K562 (cell line): ENCODE measurements around the gene PLAAT5. TPM values are rescaled to one million over a fixed set of nuclear protein-coding genes. Genes with fewer than 3 reads are reported as not detected.

Experiments
- ATAC-seq: fragments of 200-7000 bp; cut with Tn5 transposase; 3 replicates; pipeline ENCODE4 v1.9.1; 2020; ENCODE audit warnings: moderate library complexity
- BruUV-seq: library from RNA; stranded (reverse); fragments of 400-500 nt; replicated peaks from 2 replicates; lab custom pipeline; 2021; lab: Mats Ljungman, UMichigan
- CTCF ChIA-PET: fragments of 300-600 bp; formaldehyde crosslinking; extraction: SDS; loops from one replicate; lab custom pipeline; 2021; ENCODE audit warnings: low intra/inter-chr PET ratio; lab: Yijun Ruan, JAX
- POLR2A ChIA-PET: fragments of 300-600, 350-650 bp; sonication (Branson Sonifier 250); formaldehyde crosslinking; extraction: SDS; loops from one replicate; lab custom pipeline; 2021; ENCODE audit warnings: antibody characterized with exemption, inconsistent platforms; lab: Yijun Ruan, JAX
- DNase-seq, 4 experiments: peaks; one replicate each; pipeline versions ENCODE4 v3.0.0 to v3.0.0-alpha.2; 2011 to 2018; ENCODE audit warnings: low spot score in 3 of 4, mixed read lengths in 3 of 4; ENCODE audit errors: extremely low read depth in 1 of 4
- FAIRE-seq: peaks from 2 replicates; lab custom pipeline; 2011; peaks lifted over from hg19 to GRCh38; lab: Jason Lieb, UNC
- H2AFZ ChIP-seq: 2 replicates; pipeline ENCODE4 v1.6.0; 2011; ENCODE audit warnings: low read depth, low read length, control low read depth, inconsistent platforms
- H3K27ac ChIP-seq: fragments of 200-600 bp; 3 replicates; pipeline ENCODE4 v1.8.0; 2011; ENCODE audit warnings: low read depth, mild to moderate bottlenecking, control low read depth, inconsistent platforms, low read length, moderate library complexity, mixed read lengths; ENCODE audit errors: extremely low read depth
- H3K27me3 ChIP-seq, 2 experiments: fragments of 300-600 bp in 1 of 2; 2 replicates in 1 of 2; 3 replicates in 1 of 2; pipeline versions ENCODE4 v1.6.0 to v1.8.0; 2011; ENCODE audit warnings: inconsistent platforms in 2 of 2, low read length in 2 of 2, mild to moderate bottlenecking in 1 of 2, mixed read lengths in 1 of 2, moderate library complexity in 1 of 2; ENCODE audit not compliant: control insufficient read depth in 2 of 2, insufficient read depth in 2 of 2
- H3K36me3 ChIP-seq: fragments of 300-600 bp; 3 replicates; pipeline ENCODE4 v1.8.0; 2011; ENCODE audit warnings: mild to moderate bottlenecking, low read length, inconsistent platforms; ENCODE audit not compliant: control insufficient read depth, insufficient read depth
- H3K4me1 ChIP-seq, 2 experiments: fragments of 200-600 bp in 1 of 2; replicated peaks in 1 of 2; 2 replicates in 1 of 2; 3 replicates in 1 of 2; pipeline versions ENCODE4 v1.5.1 to v1.8.0; 2011; ENCODE audit warnings: inconsistent platforms in 2 of 2, low read length in 2 of 2, mild to moderate bottlenecking in 1 of 2, mixed read lengths in 1 of 2, moderate library complexity in 1 of 2; ENCODE audit not compliant: control insufficient read depth in 2 of 2, insufficient read depth in 2 of 2
- H3K4me2 ChIP-seq: 2 replicates; pipeline ENCODE4 v1.6.1; 2011; ENCODE audit warnings: low read length, control low read depth, inconsistent platforms, mixed read lengths; ENCODE audit not compliant: insufficient read depth
- H3K4me3 ChIP-seq: fragments of 200-600 bp; sonication (generic), shearing (Covaris generic); 2 replicates; pipeline ENCODE4 v1.5.1; 2016; ENCODE audit warnings: control low read depth, inconsistent platforms
- H3K79me2 ChIP-seq: fragments of 200-600 bp; 3 replicates; pipeline ENCODE4 v1.8.0; 2011; ENCODE audit warnings: low read length, inconsistent platforms; ENCODE audit not compliant: control insufficient read depth, insufficient read depth
- H3K9ac ChIP-seq, 2 experiments: 2 replicates each; pipeline versions ENCODE4 v1.6.0 to v1.6.1; 2011; ENCODE audit warnings: low read depth in 2 of 2, low read length in 2 of 2, control low read depth in 1 of 2, inconsistent platforms in 1 of 2, mild to moderate bottlenecking in 1 of 2, mixed read lengths in 1 of 2; ENCODE audit not compliant: insufficient read depth in 1 of 2
- H3K9me1 ChIP-seq: one replicate; pipeline ENCODE4 v1.6.0; 2011; ENCODE audit warnings: inconsistent platforms, mild to moderate bottlenecking, low read length, moderate library complexity; ENCODE audit not compliant: control insufficient read depth, insufficient read depth
- H3K9me3 ChIP-seq: replicated peaks from 2 replicates; pipeline ENCODE4 v1.5.1; 2011; ENCODE audit warnings: low read depth, low read length, inconsistent platforms; ENCODE audit not compliant: control insufficient read depth, insufficient read depth
- H4K20me1 ChIP-seq: replicated peaks from 2 replicates; pipeline ENCODE4 v1.6.1; 2011; ENCODE audit warnings: low read length, inconsistent platforms, mixed read lengths; ENCODE audit not compliant: control insufficient read depth, insufficient read depth
- CBFB ChIP-seq: sonication (generic); formaldehyde crosslinking; IDR thresholded peaks from 2 replicates; pipeline ENCODE4 v1.4.0; 2020; ENCODE audit warnings: mild to moderate bottlenecking, missing genetic modification reagents
- ELF2 ChIP-seq: fragments of 250-450 bp; sonication (Bioruptor Pico); IDR thresholded peaks from 2 replicates; pipeline ENCODE4 v1.5.0; 2021; ENCODE audit warnings: mild to moderate bottlenecking
- ILK ChIP-seq: fragments of 450-650 bp; IDR thresholded peaks from 2 replicates; pipeline ENCODE4 v1.6.1; 2016; ENCODE audit warnings: missing genetic modification characterization, low read depth, mild to moderate bottlenecking, missing compliant biosample characterization, moderate library complexity, borderline replicate concordance
- NFIC ChIP-seq: fragments of 450-650 bp; IDR thresholded peaks from 2 replicates; pipeline ENCODE4 v1.6.1; 2017; ENCODE audit warnings: mild to moderate bottlenecking, inconsistent platforms
- TARDBP ChIP-seq: fragments of 450-650 bp; IDR thresholded peaks from 2 replicates; pipeline ENCODE4 v1.6.1; 2016
- ZNF217 ChIP-seq: sonication (generic); formaldehyde crosslinking; IDR thresholded peaks from 2 replicates; pipeline ENCODE4 v1.8.0; 2022; ENCODE audit warnings: mild to moderate bottlenecking, missing genetic modification reagents
- WGBS: fragments of 100-300 bp; shearing (Covaris generic); methylation state at CpG from one replicate; pipeline ENCODE4 v1.1.6; 2016; ENCODE audit warnings: low coverage, mixed read lengths; ENCODE audit not compliant: insufficient coverage; ENCODE audit errors: missing lambda C conversion rate; 5-methylcytosine and 5-hydroxymethylcytosine counted together
- in situ Hi-C: fragments of 300-500 bp; cut with MboI; formaldehyde crosslinking; loops from 4 replicates; pipeline ENCODE4 v1.15.0; 2018; ENCODE audit warnings: inconsistent platforms, mixed read lengths
- intact Hi-C: fragments of 100-400 bp; cut with micrococcal nuclease; formaldehyde crosslinking; loops from 2 replicates; pipeline ENCODE4 v1.14.2; 2022
- polyA plus RNA-seq, 8 experiments: library from polyadenylated mRNA; depleted of rRNA in 4 of 8; stranded (reverse) in 5 of 8; unstranded in 3 of 8; fragments of >200 nt; fragmentation: Nextera tagmentation in 2 of 8; fragmentation: Illumina TruSeq in 1 of 8; extraction: Ambion mirVana in 2 of 8; extraction: Trizol in 1 of 8; gene quantifications; 2 replicates each; pipeline versions ENCODE4 v1.2.1 to v1.2.3, GENCODE V29; 2011 to 2014; ENCODE audit warnings: inconsistent platforms in 1 of 8, missing spikeins in 1 of 8
- total RNA-seq, 7 experiments: library from RNA; depleted of rRNA in 6 of 7; stranded (reverse); fragments of >200 nt in 6 of 7; fragmentation: Illumina TruSeq in 2 of 7; extraction: Trizol in 2 of 7; gene quantifications; 2 replicates each; pipeline versions ENCODE4 v1.2.1 to v1.2.3, GENCODE V29; 2011 to 2021; ENCODE audit warnings: low replicate concordance in 1 of 7
- TF ChIP-seq, protein P1 (sequence below): fragments of 450-650 bp; IDR thresholded peaks from 2 replicates; pipeline ENCODE4 v1.6.1; 2014; ENCODE audit warnings: low read depth, mild to moderate bottlenecking, moderate library complexity, borderline replicate concordance
- TF ChIP-seq, protein P2 (sequence below): sonication (generic); formaldehyde crosslinking; IDR thresholded peaks from 2 replicates; pipeline ENCODE4 v1.8.0; 2022; ENCODE audit warnings: mild to moderate bottlenecking, missing genetic modification reagents
- TF ChIP-seq, protein P3 (sequence below), 2 experiments: fragments of 450-650 bp; IDR thresholded peaks; 2 replicates each; pipeline ENCODE4 v1.6.1; 2018; ENCODE audit warnings: mild to moderate bottlenecking in 2 of 2, low read depth in 1 of 2; ENCODE audit not compliant: partially characterized antibody in 2 of 2

The PLAAT5 gene
- total and polyA plus RNA-seq, 9 of the 15 experiments (the other 6 are each of a cell fraction or from before 2014, with no cell fraction given) = not detected

DNA sequence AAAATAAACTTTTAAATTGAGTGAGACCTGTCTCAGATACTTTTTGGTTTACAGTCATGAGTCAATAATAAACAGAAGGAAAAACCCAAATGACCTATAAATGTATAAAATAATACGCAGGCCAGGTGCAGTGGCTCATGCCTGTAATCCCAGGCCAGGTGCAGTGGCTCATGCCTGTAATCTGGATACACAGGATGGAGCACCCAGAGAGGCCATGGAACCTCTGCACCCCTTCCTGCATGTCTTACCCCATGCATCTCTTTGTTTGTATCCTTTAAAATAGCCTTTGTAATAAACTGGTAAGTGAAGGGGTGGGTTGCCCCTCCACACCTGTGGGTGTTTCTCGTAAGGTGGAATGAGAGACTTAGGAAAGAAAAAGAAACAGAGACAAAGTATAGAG, 36.7 kb upstream of the PLAAT5 start:
- Histone ChIP-seq H3K27ac (no peak overlapping the region), H3K36me3 (no peaks in the 10 kb centered on the region), H4K20me1 (no peaks in the 10 kb centered on the region), H3K27me3 (no peaks in the 10 kb centered on the region), H3K4me2 (no peak overlapping the region), H3K79me2 (no peaks in the 10 kb centered on the region), H3K4me1 (peaks cover 0 to 23% of the 10 kb centered on the region in 2 experiments; a peak in 4 of 5 replicates), H3K4me3 (no peak overlapping the region), H3K9me3 (peaks cover 6% of the 10 kb centered on the region), H3K9ac (no peak overlapping the region), H2AFZ (no peak overlapping the region), H3K9me1 (no peaks in the 10 kb centered on the region)
- POLR2A ChIA-PET = no interaction called here
- intact Hi-C loops (no loop called here), in situ Hi-C loops (no loop called here)
- DNase-seq (no peak), FAIRE-seq (no peak), ATAC-seq (no peak)
- WGBS = 67% methylated on average over 2 of the region's 2 CpGs
- CTCF ChIA-PET = no interaction called here
- no TSS peak for BruUV-seq
- TF ChIP-seq ZNF217 = no peak
- no peak for TF ChIP-seq TARDBP
- no peak for TF ChIP-seq CBFB
- TF ChIP-seq NFIC = no peak
- TF ChIP-seq, protein P1, sequence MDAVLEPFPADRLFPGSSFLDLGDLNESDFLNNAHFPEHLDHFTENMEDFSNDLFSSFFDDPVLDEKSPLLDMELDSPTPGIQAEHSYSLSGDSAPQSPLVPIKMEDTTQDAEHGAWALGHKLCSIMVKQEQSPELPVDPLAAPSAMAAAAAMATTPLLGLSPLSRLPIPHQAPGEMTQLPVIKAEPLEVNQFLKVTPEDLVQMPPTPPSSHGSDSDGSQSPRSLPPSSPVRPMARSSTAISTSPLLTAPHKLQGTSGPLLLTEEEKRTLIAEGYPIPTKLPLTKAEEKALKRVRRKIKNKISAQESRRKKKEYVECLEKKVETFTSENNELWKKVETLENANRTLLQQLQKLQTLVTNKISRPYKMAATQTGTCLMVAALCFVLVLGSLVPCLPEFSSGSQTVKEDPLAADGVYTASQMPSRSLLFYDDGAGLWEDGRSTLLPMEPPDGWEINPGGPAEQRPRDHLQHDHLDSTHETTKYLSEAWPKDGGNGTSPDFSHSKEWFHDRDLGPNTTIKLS = no peak
- TF ChIP-seq, protein P2, sequence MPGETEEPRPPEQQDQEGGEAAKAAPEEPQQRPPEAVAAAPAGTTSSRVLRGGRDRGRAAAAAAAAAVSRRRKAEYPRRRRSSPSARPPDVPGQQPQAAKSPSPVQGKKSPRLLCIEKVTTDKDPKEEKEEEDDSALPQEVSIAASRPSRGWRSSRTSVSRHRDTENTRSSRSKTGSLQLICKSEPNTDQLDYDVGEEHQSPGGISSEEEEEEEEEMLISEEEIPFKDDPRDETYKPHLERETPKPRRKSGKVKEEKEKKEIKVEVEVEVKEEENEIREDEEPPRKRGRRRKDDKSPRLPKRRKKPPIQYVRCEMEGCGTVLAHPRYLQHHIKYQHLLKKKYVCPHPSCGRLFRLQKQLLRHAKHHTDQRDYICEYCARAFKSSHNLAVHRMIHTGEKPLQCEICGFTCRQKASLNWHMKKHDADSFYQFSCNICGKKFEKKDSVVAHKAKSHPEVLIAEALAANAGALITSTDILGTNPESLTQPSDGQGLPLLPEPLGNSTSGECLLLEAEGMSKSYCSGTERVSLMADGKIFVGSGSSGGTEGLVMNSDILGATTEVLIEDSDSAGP (CRISPR knock-in tag) = no peak
- TF ChIP-seq, protein P3, sequence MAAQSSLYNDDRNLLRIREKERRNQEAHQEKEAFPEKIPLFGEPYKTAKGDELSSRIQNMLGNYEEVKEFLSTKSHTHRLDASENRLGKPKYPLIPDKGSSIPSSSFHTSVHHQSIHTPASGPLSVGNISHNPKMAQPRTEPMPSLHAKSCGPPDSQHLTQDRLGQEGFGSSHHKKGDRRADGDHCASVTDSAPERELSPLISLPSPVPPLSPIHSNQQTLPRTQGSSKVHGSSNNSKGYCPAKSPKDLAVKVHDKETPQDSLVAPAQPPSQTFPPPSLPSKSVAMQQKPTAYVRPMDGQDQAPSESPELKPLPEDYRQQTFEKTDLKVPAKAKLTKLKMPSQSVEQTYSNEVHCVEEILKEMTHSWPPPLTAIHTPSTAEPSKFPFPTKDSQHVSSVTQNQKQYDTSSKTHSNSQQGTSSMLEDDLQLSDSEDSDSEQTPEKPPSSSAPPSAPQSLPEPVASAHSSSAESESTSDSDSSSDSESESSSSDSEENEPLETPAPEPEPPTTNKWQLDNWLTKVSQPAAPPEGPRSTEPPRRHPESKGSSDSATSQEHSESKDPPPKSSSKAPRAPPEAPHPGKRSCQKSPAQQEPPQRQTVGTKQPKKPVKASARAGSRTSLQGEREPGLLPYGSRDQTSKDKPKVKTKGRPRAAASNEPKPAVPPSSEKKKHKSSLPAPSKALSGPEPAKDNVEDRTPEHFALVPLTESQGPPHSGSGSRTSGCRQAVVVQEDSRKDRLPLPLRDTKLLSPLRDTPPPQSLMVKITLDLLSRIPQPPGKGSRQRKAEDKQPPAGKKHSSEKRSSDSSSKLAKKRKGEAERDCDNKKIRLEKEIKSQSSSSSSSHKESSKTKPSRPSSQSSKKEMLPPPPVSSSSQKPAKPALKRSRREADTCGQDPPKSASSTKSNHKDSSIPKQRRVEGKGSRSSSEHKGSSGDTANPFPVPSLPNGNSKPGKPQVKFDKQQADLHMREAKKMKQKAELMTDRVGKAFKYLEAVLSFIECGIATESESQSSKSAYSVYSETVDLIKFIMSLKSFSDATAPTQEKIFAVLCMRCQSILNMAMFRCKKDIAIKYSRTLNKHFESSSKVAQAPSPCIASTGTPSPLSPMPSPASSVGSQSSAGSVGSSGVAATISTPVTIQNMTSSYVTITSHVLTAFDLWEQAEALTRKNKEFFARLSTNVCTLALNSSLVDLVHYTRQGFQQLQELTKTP (IDR thresholded peaks at IDR 0.05; ENCODE audit: low read depth in 1 of 2, partially characterized antibody in 2 of 2) = no peak
- no peak for TF ChIP-seq ILK (tag)
- no peak for TF ChIP-seq ELF2
